ENCODE measurements around the gene NPBWR2.
A peak's percentile ranks its signal among the peaks of the same experiment; 100 is the strongest.
"Not testable (repeated sequence)": the region's sequence is repeated elsewhere in the genome, so short reads cannot be mapped to it uniquely, and the experiment has no call there.

The NPBWR2 gene

GRCh38 chr20:64103871-64104666 lies 3.3 kb downstream of the NPBWR2 start:
- DNase-seq (ENCODE audit: low read depth in 2 of 2) = no peak

DNA sequence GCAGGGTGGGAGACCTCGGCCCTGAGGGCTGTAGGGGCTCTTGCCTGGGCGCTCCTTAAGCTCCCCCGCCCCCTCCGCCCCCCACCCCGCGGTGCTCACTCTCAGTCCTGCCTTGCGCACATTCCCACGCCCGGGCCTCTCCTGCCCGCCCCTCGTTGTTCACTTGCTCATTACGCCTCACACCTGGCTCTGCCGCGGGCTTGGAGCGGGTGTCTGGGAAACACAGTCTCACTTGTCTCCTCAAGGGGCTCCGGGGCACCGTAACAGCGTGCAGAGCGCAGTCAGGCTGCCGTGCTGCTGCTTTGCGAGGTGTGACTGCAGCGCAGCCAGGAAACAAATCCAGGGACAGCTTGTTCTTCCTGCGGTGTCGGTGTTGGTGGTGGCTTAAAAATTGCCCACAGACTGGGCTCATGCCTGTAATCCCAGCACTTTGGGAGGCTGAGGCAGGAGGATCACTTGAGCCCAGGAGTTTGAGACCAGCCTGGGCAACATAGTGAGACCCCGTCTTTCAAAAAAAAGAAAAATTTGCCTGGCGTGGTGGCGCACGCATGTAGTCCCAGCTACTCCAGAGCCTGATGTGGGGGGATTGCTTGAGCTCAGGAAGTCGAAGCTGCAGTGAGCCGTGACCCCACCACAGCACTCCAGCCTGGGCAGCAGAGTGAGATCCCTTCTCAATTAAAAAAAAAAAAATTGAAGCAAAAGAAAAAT lies 4.6 kb downstream of the NPBWR2 start:
- no peak for DNase-seq (ENCODE audit: low read depth in 2 of 2)

- peak; percentile 44 to 45 for DNase-seq (ENCODE audit: low read depth in 2 of 2)
Measured at GRCh38 chr20:64101731-64102621, 5.4 kb downstream of the NPBWR2 start.

DNA sequence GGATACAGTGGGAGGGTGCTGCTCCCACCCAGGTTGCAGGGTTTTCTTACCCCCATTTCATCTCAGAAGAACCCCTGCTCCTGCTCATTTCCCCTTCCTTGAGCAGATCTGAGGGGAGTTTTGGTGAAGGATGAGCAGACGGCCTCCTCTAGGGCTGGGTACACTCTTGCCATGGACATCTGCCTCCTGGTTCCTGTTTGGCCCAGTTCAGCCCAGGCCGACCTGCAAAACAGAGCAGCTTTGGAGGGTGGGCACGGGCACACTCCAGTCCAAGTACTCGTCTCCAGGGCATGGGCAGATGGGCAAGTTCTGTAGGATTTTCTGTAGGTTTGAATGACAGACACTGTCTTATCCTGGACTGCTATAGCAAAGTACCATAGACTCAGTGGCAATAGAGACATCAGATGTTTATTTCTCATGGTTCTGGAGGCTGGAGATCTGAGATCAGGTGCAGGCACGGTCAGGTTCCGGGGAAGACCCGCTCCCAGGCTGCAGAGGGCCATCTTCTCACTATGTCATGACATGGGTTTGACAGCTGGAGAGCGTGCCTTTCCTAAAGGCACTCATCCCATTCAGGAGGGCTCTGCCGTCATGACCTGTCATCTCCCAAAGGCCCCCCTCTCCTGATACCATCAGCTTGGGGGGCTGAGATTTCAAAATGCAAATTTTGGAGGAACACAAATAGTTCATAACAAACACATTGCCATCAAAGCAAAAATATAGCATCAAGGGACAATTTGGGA lies 6.2 kb downstream of the NPBWR2 start:
- DNase-seq (ENCODE audit: low read depth in 2 of 2) = no peak

GRCh38 chr20:64100566-64100888 lies 6.8 kb downstream of the NPBWR2 start:
- no peak for DNase-seq (ENCODE audit: low read depth in 2 of 2)

GRCh38 chr20:64099880-64100565 lies 7.3 kb downstream of the NPBWR2 start:
- no peak for DNase-seq (ENCODE audit: low read depth in 2 of 2)

- DNase-seq (ENCODE audit: low read depth in 2 of 2) = no peak
Measured at GRCh38 chr20:64099086-64099786, 8.1 kb downstream of the NPBWR2 start.

- DNase-seq (ENCODE audit: low read depth in 2 of 2) = no peak
Measured at GRCh38 chr20:64098471-64099013, 8.8 kb downstream of the NPBWR2 start.

DNA sequence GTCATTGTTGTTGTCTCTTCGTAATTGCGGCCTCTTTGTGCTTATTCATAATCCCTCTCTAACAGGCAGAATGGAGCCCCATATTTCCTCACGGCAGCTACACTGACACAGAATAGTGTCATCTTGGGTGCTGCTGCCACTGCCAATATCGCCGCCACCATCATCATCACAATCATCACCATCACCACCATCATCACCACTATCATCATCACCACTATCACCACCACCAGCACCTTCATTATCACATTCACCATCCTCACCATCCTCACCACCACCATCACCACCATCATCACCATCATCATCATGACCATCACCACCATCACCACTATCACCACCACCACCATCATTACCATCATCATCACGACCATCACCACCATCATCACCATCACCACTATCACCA lies 10.8 kb downstream of the NPBWR2 start:
- DNase-seq (ENCODE audit: low read depth in 2 of 2) = no peak

DNA sequence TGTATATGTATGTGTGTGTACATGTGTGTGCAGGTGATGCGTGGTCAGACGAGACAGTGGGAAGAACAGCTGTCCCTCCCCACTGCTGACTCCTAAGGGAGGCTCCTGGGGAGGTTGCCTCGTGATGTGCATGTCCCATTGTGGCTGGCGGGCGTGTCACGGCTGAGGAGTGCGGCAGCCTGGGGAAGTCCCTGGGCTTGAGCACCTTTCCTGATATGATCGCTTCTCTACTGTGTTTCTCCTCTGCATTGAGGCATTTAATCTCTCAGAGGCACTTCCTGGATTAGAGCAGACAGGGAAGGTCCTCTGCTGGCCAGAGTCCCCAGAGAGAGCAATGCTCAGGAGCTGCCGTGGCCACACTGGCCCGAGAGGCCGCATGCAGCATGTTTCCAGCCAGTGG lies 11.4 kb downstream of the NPBWR2 start:
- no peak for DNase-seq (ENCODE audit: low read depth in 2 of 2)

DNA sequence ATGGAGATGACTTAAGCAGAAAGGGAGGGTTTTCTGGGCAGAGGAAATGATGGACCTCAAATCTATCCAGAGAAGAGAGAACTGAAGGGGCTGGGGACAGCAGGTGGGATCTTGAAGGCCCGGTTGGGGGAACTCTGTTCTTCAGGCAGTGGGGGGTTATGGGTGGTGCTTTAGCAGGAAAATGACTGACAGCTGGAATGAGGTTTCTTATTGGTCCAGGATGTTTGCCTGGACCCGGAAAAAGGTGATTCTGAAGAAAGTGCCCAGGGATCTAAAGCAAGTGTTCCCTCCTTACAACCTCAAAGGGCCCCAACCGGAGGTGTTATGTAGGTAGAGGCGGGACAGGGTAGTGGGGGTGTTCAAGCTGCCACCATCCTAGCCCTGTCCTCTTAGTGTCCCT lies 11.9 kb downstream of the NPBWR2 start:
- no peak for DNase-seq (ENCODE audit: low read depth in 2 of 2)

DNA sequence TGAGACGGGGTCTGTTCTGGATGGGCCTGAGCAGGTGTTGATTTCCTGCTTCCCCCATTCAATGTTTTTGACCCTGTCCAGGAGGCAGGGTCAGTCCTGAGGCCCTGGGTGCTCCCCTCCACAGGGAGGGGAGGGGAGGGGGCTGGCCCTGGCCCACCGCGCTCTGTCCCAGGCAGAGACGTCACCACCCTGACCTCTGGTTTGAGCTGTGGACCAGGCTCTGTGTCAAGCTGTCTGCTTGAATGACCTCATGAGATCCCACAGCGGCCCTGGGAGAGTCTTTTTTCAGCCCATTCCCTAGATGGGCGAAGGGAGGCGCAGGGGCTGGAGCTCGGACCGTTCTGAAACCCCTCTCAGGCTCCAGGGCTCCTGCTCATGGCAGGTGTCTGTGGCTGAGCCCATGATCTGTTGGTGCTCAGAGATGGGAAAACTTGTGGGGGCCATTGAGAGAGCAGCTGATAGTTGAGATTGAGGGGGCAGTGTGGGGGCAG lies 14.3 kb downstream of the NPBWR2 start:
- no peak for DNase-seq (ENCODE audit: low read depth in 2 of 2)

GRCh38 chr20:64092258-64093012 lies 14.9 kb downstream of the NPBWR2 start:
- no peak for DNase-seq (ENCODE audit: low read depth in 2 of 2)

GRCh38 chr20:64091770-64092169 lies 15.6 kb downstream of the NPBWR2 start:
- no peak for DNase-seq (ENCODE audit: low read depth in 2 of 2)

DNA sequence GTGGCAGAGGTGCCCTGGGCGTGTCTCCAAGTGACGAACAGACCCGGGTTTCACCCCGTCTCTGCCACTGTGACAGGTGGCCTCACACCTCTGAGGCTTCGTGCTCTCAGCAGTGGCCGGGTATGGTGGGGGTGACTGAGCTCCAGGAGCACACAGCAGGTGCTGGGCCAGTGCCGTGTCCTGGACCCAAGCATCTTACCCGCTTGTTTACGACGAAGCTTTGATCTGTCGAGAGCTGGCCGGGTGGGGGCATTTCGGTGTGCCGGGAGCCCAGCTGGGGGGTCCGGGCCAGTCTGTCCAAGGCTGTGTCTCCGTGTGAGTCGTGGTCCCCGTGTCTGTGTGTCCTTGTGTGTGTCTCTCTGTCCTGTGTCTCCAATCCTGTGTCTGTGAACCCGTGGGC lies 16.0 kb downstream of the NPBWR2 start:
- DNase-seq (ENCODE audit: low read depth in 2 of 2) = no peak

- DNase-seq (ENCODE audit: low read depth in 2 of 2) = no peak
Measured at GRCh38 chr20:64090165-64090564, 17.2 kb downstream of the NPBWR2 start.

DNA sequence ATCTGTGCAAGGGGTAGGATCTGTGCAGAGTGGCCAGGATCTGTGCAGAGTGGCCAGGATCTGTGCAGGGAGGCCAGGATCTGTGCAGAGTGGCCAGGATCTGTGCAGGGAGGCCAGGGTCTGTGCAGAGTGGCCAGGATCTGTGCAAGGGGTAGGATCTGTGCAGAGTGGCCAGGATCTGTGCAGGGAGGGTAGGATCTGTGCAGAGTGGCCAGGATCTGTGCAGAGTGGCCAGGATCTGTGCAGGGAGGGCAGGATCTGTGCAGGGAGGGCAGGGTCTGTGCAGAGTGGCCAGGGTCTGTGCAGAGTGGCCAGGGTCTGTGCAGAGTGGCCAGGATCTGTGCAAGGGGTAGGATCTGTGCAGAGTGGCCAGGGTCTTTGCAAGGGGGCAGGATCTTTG lies 18.8 kb downstream of the NPBWR2 start:
- not testable (repeated sequence) for DNase-seq (ENCODE audit: low read depth in 2 of 2)

GRCh38 chr20:64087226-64087825 lies 20.0 kb downstream of the NPBWR2 start:
- not testable (repeated sequence) for DNase-seq (ENCODE audit: low read depth in 2 of 2)

GRCh38 chr20:64086801-64087200 lies 20.6 kb downstream of the NPBWR2 start:
- DNase-seq (ENCODE audit: low read depth in 2 of 2) = no peak

Data from stimulated activated CD8-positive, alpha-beta memory T cell treated with anti-CD3 and anti-CD28 coated beads, Interleukin-2, amount 100 ng/mL, for 1 hour (primary cell).